Kidney epithelial cell (primary cell): Measurements from ENCODE around the gene DCDC2. TPM values are rescaled to one million over a fixed set of nuclear protein-coding genes. Genes with fewer than 3 reads are reported as not detected.
A peak's percentile ranks its signal among the peaks of the same experiment; 100 is the strongest.
"Not testable (repeated sequence)": the region's sequence is repeated elsewhere in the genome, so short reads cannot be mapped to it uniquely, and the experiment has no call there.

Source experiments
- DNase-seq: peaks from one replicate; pipeline ENCODE4 v3.0.0-alpha.2; 2010; ENCODE audit warnings: low read depth
- H3K27me3 ChIP-seq: 2 replicates; pipeline ENCODE4 v1.6.0; 2011; ENCODE audit warnings: low read length; ENCODE audit not compliant: control insufficient read depth, insufficient read depth
- H3K36me3 ChIP-seq: 2 replicates; pipeline ENCODE4 v1.5.1; 2011; ENCODE audit warnings: low read length; ENCODE audit not compliant: control insufficient read depth, insufficient read depth
- H3K4me3 ChIP-seq: 2 replicates; pipeline ENCODE4 v1.5.1; 2011; ENCODE audit warnings: low read depth, mild to moderate bottlenecking, control low read depth, low read length
- total RNA-seq: library from RNA; depleted of rRNA; stranded (reverse); fragments of >200 nt; gene quantifications from 2 replicates; pipeline ENCODE4 v1.2.3, GENCODE V29; 2015
- TF ChIP-seq, protein P1 (sequence below): IDR thresholded peaks from 2 replicates; pipeline ENCODE4 v1.5.1; 2011; ENCODE audit warnings: mild to moderate bottlenecking, moderate library complexity, low read length, control low read depth, inconsistent platforms; ENCODE audit not compliant: insufficient read depth, poor library complexity, severe bottlenecking

DCDC2 gene
- total RNA-seq, 1 donor from 2014 or later: 43.9 TPM

DNA sequence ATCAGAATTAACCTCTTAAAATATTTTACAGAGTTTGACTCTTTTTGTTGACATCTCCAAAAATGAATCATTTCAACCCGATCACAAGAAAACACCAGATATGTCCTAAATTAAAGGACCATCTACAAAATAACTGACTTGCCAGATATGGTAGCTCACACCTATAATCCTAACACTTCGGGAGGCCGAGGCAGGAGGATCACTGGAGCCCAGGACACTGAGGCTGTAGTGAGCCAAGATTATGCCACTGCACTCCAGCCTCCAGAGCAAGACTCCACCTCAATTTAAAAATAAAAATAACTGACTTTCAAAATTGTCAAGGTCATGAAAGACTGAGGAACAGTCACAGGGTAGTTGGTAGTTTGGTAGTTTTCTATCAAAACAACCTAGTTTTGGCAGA lies 34.9 kb downstream of the DCDC2 start:
- no peak for DNase-seq
- no peak overlapping the region for H3K4me3 ChIP-seq
- TF ChIP-seq, protein P1, sequence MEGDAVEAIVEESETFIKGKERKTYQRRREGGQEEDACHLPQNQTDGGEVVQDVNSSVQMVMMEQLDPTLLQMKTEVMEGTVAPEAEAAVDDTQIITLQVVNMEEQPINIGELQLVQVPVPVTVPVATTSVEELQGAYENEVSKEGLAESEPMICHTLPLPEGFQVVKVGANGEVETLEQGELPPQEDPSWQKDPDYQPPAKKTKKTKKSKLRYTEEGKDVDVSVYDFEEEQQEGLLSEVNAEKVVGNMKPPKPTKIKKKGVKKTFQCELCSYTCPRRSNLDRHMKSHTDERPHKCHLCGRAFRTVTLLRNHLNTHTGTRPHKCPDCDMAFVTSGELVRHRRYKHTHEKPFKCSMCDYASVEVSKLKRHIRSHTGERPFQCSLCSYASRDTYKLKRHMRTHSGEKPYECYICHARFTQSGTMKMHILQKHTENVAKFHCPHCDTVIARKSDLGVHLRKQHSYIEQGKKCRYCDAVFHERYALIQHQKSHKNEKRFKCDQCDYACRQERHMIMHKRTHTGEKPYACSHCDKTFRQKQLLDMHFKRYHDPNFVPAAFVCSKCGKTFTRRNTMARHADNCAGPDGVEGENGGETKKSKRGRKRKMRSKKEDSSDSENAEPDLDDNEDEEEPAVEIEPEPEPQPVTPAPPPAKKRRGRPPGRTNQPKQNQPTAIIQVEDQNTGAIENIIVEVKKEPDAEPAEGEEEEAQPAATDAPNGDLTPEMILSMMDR: no peak
- no peaks in the 10 kb centered on the region for H3K27me3 ChIP-seq
- H3K36me3 ChIP-seq: no peaks in the 10 kb centered on the region

DNA sequence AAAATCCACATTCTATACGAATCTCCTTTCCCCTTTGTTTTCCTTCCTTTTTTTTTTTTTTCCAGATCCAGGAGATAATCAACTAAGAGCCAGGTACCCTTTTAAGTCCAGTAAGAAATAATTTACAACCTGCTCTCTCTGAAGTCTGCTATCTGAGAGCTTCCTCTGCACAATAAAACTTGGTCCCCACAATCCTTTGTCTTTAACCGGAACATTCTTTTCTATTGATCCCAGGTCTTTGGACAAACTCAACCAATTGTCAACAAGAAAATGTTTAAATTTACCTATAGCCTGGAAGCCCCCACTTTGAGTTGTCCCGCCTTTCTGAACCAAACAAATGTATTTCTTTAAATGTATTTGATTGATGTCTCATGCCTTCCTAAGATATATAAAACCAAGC lies 35.4 kb downstream of the DCDC2 start:
- H3K4me3 ChIP-seq, DNase-seq, H3K27me3 ChIP-seq, H3K36me3 ChIP-seq: not testable (repeated sequence)

DNA sequence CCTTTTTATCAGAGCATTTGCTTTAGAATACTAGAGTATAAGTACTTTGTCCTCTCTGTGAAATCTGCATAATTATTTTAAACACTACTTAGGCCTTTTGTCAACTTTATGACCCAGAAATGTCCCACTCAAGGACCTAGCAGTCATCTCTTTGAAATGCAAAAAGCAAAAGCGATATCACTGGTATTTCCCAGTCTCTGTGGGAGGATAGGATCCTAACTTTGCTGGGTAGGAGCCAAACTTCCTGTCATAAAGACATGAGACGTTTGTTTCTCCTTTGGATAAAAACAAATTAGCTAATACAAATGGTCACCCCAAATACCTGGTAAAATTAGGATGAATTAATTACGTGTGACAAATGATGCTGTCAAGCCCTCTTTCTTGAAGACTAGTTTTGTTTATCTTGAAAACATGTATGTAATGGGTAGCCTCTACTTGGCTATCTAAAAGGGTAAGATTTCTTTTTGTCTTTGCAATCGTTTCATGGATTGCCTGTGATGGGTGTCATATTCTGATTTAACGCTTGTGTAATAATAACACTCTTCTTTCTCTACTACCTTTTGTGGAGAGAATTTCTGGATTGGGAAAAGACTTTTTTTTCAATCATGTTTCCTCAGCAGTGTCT lies 36.2 kb downstream of the DCDC2 start:
- H3K4me3 ChIP-seq: no peak overlapping the region
- no peak for DNase-seq
- TF ChIP-seq, protein P1: no peak

DNA sequence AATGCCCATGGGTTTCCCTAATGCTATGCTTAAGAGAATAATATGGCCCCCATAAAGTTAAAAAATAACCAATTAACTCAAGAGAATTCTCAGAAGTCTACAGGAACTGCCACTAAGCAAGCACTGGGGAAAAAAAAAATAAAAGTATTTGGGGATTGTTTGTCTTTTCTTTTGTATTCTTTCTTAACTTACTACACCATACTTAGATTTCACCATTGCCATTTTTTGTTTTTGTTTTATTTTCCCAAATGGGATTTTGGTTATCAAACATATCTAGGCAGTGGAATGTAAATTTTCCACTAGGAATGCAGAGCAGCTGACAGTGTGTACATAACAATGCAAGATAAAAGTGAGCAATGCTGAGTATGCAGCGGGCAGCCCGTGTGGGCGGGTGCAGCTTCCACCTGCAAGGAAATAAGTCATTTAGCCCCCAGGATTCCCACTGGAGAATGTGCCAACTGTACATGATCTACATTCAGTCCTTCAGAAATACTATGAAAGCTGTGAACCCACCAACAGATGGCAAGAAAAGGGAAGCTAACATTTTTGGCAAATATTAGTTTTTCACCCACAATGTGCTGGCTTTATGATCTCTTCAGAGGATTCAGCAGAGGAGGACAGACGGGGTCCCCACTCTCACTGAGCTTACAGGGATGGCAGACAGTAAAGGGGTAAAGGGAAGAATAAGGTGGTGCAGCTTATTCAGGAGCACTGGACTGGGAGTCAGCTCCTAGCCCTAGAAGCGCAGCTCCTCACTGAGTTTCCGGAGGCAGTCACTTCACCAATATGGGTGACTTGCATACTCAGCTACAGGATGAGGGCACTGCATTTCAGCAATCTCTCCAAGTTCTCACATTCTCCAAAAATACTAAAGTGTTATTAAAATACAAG lies 44.4 kb downstream of the DCDC2 start:
- H3K4me3 ChIP-seq: no peak overlapping the region
- peak; percentile 92 for DNase-seq

More for the DNA sequence above, 36.2 kb downstream of the DCDC2 start:
- H3K36me3 ChIP-seq: no peaks in the 10 kb centered on the region
- H3K27me3 ChIP-seq: no peaks in the 10 kb centered on the region

DNA sequence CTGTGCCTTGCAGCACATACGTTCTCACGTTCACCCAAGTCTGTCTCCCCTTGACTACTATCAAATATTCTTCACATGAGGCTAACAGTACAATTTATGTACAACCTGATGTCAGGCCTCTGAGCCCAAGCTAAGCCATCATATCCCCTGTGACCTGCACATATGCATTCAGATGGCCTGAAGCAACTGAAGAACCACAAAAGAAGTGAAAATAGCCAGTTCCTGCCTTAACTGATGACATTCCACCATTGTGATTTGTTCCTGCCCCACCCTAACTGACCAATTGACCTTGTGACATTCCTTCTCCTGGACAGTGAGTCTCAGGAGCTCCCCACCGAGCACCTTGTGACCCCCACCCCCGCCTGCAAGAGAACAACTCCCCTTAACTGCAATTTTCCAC lies 46.1 kb downstream of the DCDC2 start:
- DNase-seq, H3K4me3 ChIP-seq, H3K27me3 ChIP-seq, H3K36me3 ChIP-seq: not testable (repeated sequence)

More for the DNA sequence above, 44.4 kb downstream of the DCDC2 start:
- Histone ChIP-seq H3K36me3 (no peaks in the 10 kb centered on the region), H3K27me3 (no peaks in the 10 kb centered on the region)
- TF ChIP-seq, protein P1: no peak

DNA sequence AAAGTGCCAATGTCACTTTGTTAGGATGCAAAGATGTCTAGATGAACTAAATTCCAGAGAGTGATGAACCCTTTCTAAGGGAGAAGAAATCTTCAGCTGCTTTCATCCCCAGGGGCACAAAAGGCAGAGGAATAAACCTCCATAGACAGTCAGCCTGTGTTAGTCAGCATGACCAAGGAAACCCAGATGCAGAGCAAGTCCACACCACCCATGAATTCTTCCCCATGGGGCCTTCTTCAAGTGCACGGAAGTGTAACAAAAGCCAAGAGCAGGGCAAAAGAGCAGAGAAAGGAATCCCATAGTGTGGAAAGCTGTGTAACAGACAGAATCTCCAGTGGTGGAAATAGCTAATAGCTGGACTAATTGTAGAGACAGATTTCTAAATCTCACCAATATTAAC lies 50.0 kb downstream of the DCDC2 start:
- Histone ChIP-seq H3K4me3 (no peak overlapping the region), H3K36me3 (no peaks in the 10 kb centered on the region), H3K27me3 (no peaks in the 10 kb centered on the region)
- TF ChIP-seq, protein P1: no peak
- no peak for DNase-seq
